Neural cell (in vitro differentiated cells): ENCODE data around the gene CNTNAP5. TPM values are rescaled to one million over a fixed set of nuclear protein-coding genes. Genes with fewer than 3 reads are reported as not detected.

Source experiments
- H2AFZ ChIP-seq: fragments of 200-600, 300-800 bp; sonication (generic), shearing (Covaris generic); 2 replicates; pipeline ENCODE4 v1.6.0; 2014; ENCODE audit warnings: low read depth, mild to moderate bottlenecking, antibody characterized with exemption, low read length, moderate library complexity
- H3F3A ChIP-seq: fragments of 200-600 bp; shearing (Covaris generic); 2 replicates; pipeline ENCODE4 v1.6.1; 2016; ENCODE audit warnings: mild to moderate bottlenecking, moderate library complexity, mixed read lengths, antibody characterized with exemption, low read length; ENCODE audit not compliant: insufficient read depth, poor library complexity, severe bottlenecking
- H3K27ac ChIP-seq: fragments of 200-600, 300-800 bp; sonication (generic), shearing (Covaris generic); 2 replicates; pipeline ENCODE4 v1.5.1; 2014; ENCODE audit warnings: mild to moderate bottlenecking, low read length, moderate library complexity
- H3K27me3 ChIP-seq: fragments of 300-800, 200-600 bp; sonication (generic), shearing (Covaris generic); 2 replicates; pipeline ENCODE4 v1.6.0; 2014; ENCODE audit warnings: mild to moderate bottlenecking, low read depth, low read length, moderate library complexity; ENCODE audit not compliant: insufficient read depth
- H3K36me3 ChIP-seq: fragments of 300-800, 200-600 bp; sonication (generic), shearing (Covaris generic); 2 replicates; pipeline ENCODE4 v1.5.1; 2014; ENCODE audit warnings: mild to moderate bottlenecking, antibody characterized with exemption, low read length, moderate library complexity; ENCODE audit not compliant: insufficient read depth
- H3K4me2 ChIP-seq: fragments of 300-800, 200-600 bp; sonication (generic), shearing (Covaris generic); 2 replicates; pipeline ENCODE4 v1.6.0; 2014; ENCODE audit warnings: mild to moderate bottlenecking, low read length
- H3K4me3 ChIP-seq: fragments of 300-800, 200-600 bp; sonication (generic), shearing (Covaris generic); 2 replicates; pipeline ENCODE4 v1.5.1; 2014; ENCODE audit warnings: mild to moderate bottlenecking, low read length, moderate library complexity
- H3K79me2 ChIP-seq: fragments of 200-600 bp; shearing (Covaris generic); replicated peaks from 2 replicates; pipeline ENCODE4 v1.6.0; 2014; ENCODE audit warnings: mild to moderate bottlenecking, low read length, moderate library complexity; ENCODE audit not compliant: insufficient read depth
- H3K9ac ChIP-seq: fragments of 300-800, 200-600 bp; sonication (generic), shearing (Covaris generic); 2 replicates; pipeline ENCODE4 v1.6.1; 2016; ENCODE audit warnings: mild to moderate bottlenecking, low read length, mixed read lengths
- H3K9me2 ChIP-seq: fragments of 200-600 bp; shearing (Covaris generic); 2 replicates; pipeline ENCODE4 v1.6.1; 2016; ENCODE audit warnings: mild to moderate bottlenecking, low read length, mixed read lengths; ENCODE audit not compliant: insufficient read depth
- H3K9me3 ChIP-seq: fragments of 200-600, 300-800 bp; sonication (generic), shearing (Covaris generic); 2 replicates; pipeline ENCODE4 v1.6.1; 2016; ENCODE audit warnings: mild to moderate bottlenecking, mixed run types, low read length, moderate library complexity, mixed read lengths
- H4K20me1 ChIP-seq: fragments of 200-600 bp; shearing (Covaris generic); 2 replicates; pipeline ENCODE4 v1.6.1; 2016; ENCODE audit warnings: mild to moderate bottlenecking, mixed run types; ENCODE audit not compliant: insufficient read depth
- EP300 ChIP-seq: fragments of 450-650 bp; conservative IDR thresholded peaks from 2 replicates; pipeline ENCODE4 v1.6.1; 2014; ENCODE audit warnings: antibody characterized with exemption, mild to moderate bottlenecking, moderate library complexity; ENCODE audit not compliant: poor library complexity, severe bottlenecking
- EZH2 ChIP-seq: fragments of 200-600, 300-800 bp; shearing (Covaris generic), sonication (generic); IDR thresholded peaks from 2 replicates; pipeline ENCODE4 v1.6.1; 2014; ENCODE audit warnings: antibody characterized with exemption, low read length, borderline replicate concordance, mild to moderate bottlenecking; ENCODE audit not compliant: insufficient read depth, poor library complexity, severe bottlenecking
- MXI1 ChIP-seq: fragments of 450-650 bp; conservative IDR thresholded peaks from 2 replicates; pipeline ENCODE4 v1.6.1; 2014; ENCODE audit warnings: antibody characterized with exemption, mild to moderate bottlenecking; ENCODE audit not compliant: poor library complexity, severe bottlenecking
- POLR2AphosphoS5 ChIP-seq: IDR thresholded peaks from 2 replicates; pipeline ENCODE4 v1.6.1; 2012
- RAD21 ChIP-seq: fragments of 450-650 bp; conservative IDR thresholded peaks from 2 replicates; pipeline ENCODE4 v1.6.1; 2014; ENCODE audit warnings: antibody characterized with exemption, mild to moderate bottlenecking, moderate library complexity
- SMC3 ChIP-seq: fragments of 450-650 bp; conservative IDR thresholded peaks from 2 replicates; pipeline ENCODE4 v1.6.1; 2014; ENCODE audit warnings: antibody characterized with exemption, mild to moderate bottlenecking, moderate library complexity; ENCODE audit not compliant: poor library complexity
- TAF1 ChIP-seq: IDR thresholded peaks from 2 replicates; pipeline ENCODE4 v1.6.1; 2012; ENCODE audit warnings: low read depth
- polyA plus RNA-seq: library from polyadenylated mRNA; depleted of rRNA; stranded (reverse); fragments of >200 nt; gene quantifications from 2 replicates; pipeline ENCODE4 v1.2.3, GENCODE V29; 2014
- TF ChIP-seq, protein P1 (sequence below): fragments of 450-650 bp; IDR thresholded peaks from 2 replicates; pipeline ENCODE4 v1.5.1; 2014; ENCODE audit warnings: antibody characterized with exemption, mild to moderate bottlenecking, moderate library complexity; ENCODE audit not compliant: poor library complexity, severe bottlenecking
- TF ChIP-seq, protein P2 (sequence below): IDR thresholded peaks from 2 replicates; pipeline ENCODE4 v1.6.1; 2012; ENCODE audit warnings: borderline replicate concordance

The CNTNAP5 gene
- polyA plus RNA-seq, 1 donor from 2014 or later: 19.3 TPM

DNA sequence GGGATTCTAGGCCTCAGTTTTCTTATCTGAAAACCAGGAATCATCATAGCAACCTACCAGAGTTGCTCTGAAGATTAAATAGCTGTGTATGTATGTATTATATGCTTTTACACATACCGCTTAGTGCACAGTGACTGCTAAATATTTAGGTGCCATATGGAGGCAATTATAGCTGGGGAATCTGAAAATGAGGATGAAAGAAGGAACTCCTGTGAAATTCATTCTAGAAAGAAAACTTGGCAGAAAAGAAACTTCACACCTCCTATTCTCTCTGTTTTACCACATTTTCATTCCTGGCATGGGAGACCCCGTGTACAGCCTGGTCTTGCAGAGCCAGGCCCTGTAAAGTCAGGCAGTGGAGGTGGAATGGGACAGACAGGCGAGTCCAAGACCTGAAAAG lies 862.4 kb downstream of the CNTNAP5 start:
- H3F3A ChIP-seq: no peaks in the 10 kb centered on the region
- H2AFZ ChIP-seq: no peak overlapping the region
- no peaks in the 10 kb centered on the region for H4K20me1 ChIP-seq
- no peak overlapping the region for H3K4me3 ChIP-seq
- H3K79me2 ChIP-seq: no peaks in the 10 kb centered on the region
- no peaks in the 10 kb centered on the region for H3K9me2 ChIP-seq
- H3K27ac ChIP-seq: no peak overlapping the region
- H3K9ac ChIP-seq: no peak overlapping the region
- peaks cover 5% of the 10 kb centered on the region for H3K36me3 ChIP-seq
- TF ChIP-seq, protein P1, sequence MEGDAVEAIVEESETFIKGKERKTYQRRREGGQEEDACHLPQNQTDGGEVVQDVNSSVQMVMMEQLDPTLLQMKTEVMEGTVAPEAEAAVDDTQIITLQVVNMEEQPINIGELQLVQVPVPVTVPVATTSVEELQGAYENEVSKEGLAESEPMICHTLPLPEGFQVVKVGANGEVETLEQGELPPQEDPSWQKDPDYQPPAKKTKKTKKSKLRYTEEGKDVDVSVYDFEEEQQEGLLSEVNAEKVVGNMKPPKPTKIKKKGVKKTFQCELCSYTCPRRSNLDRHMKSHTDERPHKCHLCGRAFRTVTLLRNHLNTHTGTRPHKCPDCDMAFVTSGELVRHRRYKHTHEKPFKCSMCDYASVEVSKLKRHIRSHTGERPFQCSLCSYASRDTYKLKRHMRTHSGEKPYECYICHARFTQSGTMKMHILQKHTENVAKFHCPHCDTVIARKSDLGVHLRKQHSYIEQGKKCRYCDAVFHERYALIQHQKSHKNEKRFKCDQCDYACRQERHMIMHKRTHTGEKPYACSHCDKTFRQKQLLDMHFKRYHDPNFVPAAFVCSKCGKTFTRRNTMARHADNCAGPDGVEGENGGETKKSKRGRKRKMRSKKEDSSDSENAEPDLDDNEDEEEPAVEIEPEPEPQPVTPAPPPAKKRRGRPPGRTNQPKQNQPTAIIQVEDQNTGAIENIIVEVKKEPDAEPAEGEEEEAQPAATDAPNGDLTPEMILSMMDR: no peak
- TF ChIP-seq POLR2AphosphoS5 (no peak), EZH2 (no peak), RAD21 (no peak), MXI1 (no peak), TAF1 (no peak)
- H3K27me3 ChIP-seq: no peaks in the 10 kb centered on the region
- H3K4me2 ChIP-seq: no peak overlapping the region
- no peaks in the 10 kb centered on the region for H3K9me3 ChIP-seq

DNA sequence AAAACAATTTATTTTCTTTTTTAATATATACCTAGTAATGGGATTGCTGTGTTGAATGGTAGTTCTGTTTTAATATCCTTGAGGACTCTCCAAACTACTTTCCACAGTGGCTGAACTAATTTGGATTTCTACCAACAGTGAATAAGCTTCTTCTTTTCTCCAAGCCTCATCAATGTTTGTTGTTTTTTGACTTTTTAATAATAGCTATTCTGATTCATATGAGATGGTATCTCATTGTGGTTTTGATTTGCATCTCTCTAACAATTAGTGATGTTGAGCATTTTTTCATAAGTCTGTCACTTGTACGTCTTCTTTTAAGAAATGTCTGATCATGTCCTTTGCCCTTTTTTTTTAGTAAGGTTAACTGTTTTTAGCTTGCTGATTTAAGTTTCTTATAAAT lies 863.3 kb downstream of the CNTNAP5 start:
- Histone ChIP-seq H3F3A (no peaks in the 10 kb centered on the region), H4K20me1 (no peaks in the 10 kb centered on the region), H3K9me3 (no peaks in the 10 kb centered on the region), H3K9me2 (no peaks in the 10 kb centered on the region), H3K4me2 (no peak overlapping the region), H3K36me3 (peaks cover 5% of the 10 kb centered on the region), H3K9ac (no peak overlapping the region), H2AFZ (no peak overlapping the region), H3K27me3 (no peaks in the 10 kb centered on the region), H3K4me3 (no peak overlapping the region), H3K79me2 (no peaks in the 10 kb centered on the region), H3K27ac (no peak overlapping the region)
- TF ChIP-seq EZH2 (no peak), POLR2AphosphoS5 (no peak), TAF1 (no peak), MXI1 (no peak), SMC3 (no peak), EP300 (no peak), RAD21 (no peak)
- TF ChIP-seq, protein P1: no peak
- TF ChIP-seq, protein P2, sequence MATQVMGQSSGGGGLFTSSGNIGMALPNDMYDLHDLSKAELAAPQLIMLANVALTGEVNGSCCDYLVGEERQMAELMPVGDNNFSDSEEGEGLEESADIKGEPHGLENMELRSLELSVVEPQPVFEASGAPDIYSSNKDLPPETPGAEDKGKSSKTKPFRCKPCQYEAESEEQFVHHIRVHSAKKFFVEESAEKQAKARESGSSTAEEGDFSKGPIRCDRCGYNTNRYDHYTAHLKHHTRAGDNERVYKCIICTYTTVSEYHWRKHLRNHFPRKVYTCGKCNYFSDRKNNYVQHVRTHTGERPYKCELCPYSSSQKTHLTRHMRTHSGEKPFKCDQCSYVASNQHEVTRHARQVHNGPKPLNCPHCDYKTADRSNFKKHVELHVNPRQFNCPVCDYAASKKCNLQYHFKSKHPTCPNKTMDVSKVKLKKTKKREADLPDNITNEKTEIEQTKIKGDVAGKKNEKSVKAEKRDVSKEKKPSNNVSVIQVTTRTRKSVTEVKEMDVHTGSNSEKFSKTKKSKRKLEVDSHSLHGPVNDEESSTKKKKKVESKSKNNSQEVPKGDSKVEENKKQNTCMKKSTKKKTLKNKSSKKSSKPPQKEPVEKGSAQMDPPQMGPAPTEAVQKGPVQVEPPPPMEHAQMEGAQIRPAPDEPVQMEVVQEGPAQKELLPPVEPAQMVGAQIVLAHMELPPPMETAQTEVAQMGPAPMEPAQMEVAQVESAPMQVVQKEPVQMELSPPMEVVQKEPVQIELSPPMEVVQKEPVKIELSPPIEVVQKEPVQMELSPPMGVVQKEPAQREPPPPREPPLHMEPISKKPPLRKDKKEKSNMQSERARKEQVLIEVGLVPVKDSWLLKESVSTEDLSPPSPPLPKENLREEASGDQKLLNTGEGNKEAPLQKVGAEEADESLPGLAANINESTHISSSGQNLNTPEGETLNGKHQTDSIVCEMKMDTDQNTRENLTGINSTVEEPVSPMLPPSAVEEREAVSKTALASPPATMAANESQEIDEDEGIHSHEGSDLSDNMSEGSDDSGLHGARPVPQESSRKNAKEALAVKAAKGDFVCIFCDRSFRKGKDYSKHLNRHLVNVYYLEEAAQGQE: no peak
